Measurements from ENCODE around the gene POLR2A.

GRCh38 chr17:7476951-7477350 lies 7.2 kb upstream of the POLR2A start:
- TF ChIP-seq CTCF (IDR thresholded peaks at IDR 0.05 in 2 of 3, conservative IDR thresholded peaks at IDR 0.05 in 1 of 3; ENCODE audit: control insufficient read depth in 2 of 3, extremely low read depth in 1 of 3, insufficient read depth in 1 of 3, low read depth in 3 of 3, low read length in 3 of 3) (no peak), POLR2AphosphoS5 (IDR thresholded peaks at IDR 0.05; ENCODE audit: low read length) (no peak), ETV6 (conservative IDR thresholded peaks at IDR 0.05 in 1 of 2, IDR thresholded peaks at IDR 0.05 in 1 of 2; ENCODE audit: borderline replicate concordance in 1 of 2, low read depth in 1 of 2) (no peak), ATF3 (IDR thresholded peaks at IDR 0.05; ENCODE audit: borderline replicate concordance, extremely low read depth, low read depth, low read length) (no peak), ATF7 (IDR thresholded peaks at IDR 0.05; ENCODE audit: low read depth) (no peak), EED (IDR thresholded peaks at IDR 0.05; ENCODE audit: low read depth) (no peak), BCL11A (IDR thresholded peaks at IDR 0.05; ENCODE audit: low read depth, low read length) (no peak), NR2F1 (conservative IDR thresholded peaks at IDR 0.05) (no peak), JUND (IDR thresholded peaks at IDR 0.05; ENCODE audit: low read depth, low read length) (no peak), RAD21 (IDR thresholded peaks at IDR 0.05; ENCODE audit: insufficient read depth, low read depth, low read length) (no peak), TAF1 (IDR thresholded peaks at IDR 0.05; ENCODE audit: borderline replicate concordance, low read depth, low read length) (no peak)

All from GM12878 (cell line).